Measurements from ENCODE around the gene MKLN1. TPM values are rescaled to one million over a fixed set of nuclear protein-coding genes. Genes with fewer than 3 reads are reported as not detected.

The MKLN1 gene
- total and polyA plus RNA-seq, 2 donors from 2014 or later, result 24.4 to 77.0 TPM

- no peak for FAIRE-seq
- TF ChIP-seq, protein P1, sequence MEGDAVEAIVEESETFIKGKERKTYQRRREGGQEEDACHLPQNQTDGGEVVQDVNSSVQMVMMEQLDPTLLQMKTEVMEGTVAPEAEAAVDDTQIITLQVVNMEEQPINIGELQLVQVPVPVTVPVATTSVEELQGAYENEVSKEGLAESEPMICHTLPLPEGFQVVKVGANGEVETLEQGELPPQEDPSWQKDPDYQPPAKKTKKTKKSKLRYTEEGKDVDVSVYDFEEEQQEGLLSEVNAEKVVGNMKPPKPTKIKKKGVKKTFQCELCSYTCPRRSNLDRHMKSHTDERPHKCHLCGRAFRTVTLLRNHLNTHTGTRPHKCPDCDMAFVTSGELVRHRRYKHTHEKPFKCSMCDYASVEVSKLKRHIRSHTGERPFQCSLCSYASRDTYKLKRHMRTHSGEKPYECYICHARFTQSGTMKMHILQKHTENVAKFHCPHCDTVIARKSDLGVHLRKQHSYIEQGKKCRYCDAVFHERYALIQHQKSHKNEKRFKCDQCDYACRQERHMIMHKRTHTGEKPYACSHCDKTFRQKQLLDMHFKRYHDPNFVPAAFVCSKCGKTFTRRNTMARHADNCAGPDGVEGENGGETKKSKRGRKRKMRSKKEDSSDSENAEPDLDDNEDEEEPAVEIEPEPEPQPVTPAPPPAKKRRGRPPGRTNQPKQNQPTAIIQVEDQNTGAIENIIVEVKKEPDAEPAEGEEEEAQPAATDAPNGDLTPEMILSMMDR (IDR thresholded peaks at IDR 0.05; ENCODE audit: borderline replicate concordance, extremely low read depth, insufficient read depth), result no peak
- no peaks in the 10 kb centered on the region for H3K36me3 ChIP-seq (ENCODE audit: control insufficient read depth in 2 of 3, insufficient read depth in 3 of 3, low read length in 3 of 3)
- H3K4me3 ChIP-seq (ENCODE audit: low read length in 3 of 3), result no peak overlapping the region
- intact Hi-C loops (cut with DNase I), result no loop called here
- H3K9me3 ChIP-seq (ENCODE audit: control insufficient read depth in 2 of 3, insufficient read depth in 1 of 3, low read length in 3 of 3), result peaks cover 0 to 3% (median 0%) of the 10 kb centered on the region in 3 donors
- H3K4me1 ChIP-seq (ENCODE audit: control insufficient read depth in 2 of 3, insufficient read depth in 2 of 3, low read depth in 1 of 3, low read length in 3 of 3), result peaks cover 0 to 3% (median 2%) of the 10 kb centered on the region in 3 donors
- no peaks in the 10 kb centered on the region for H3K27me3 ChIP-seq (ENCODE audit: control insufficient read depth, insufficient read depth, low read length)
- H3K9ac ChIP-seq (ENCODE audit: low read length in 3 of 3), result no peak overlapping the region
- no peak for DNase-seq
- H3K27ac ChIP-seq (ENCODE audit: low read depth in 2 of 2, low read length in 2 of 2), result no peak overlapping the region
These were observed 20.0 kb upstream of the MKLN1 start for GRCh38 chr7:131307627-131308026.

DNA sequence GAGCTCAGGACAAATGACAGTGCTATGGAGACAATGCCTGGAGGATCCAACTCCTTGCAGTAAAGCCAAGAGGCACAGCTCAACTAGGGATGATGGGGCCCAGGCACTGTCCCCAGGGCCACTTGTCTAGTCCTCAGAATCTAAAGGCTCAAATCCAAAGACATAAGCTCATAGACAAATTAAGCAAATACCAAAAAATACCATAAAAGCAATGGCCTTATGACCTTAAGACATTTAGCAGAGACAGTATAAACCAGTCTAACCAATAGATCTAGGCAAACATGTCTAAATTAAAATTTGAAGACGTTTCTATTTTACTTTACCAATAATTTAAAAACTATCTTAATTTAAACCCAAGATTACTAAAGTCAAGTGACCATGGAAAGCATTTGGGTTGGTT, 14.8 kb upstream of the MKLN1 start:
- intact Hi-C loops (cut with DNase I), result no loop called here
- Histone ChIP-seq H3K9me3 (ENCODE audit: control insufficient read depth in 2 of 3, insufficient read depth in 1 of 3, low read length in 3 of 3) (no peaks in the 10 kb centered on the region), H3K27me3 (ENCODE audit: control insufficient read depth, insufficient read depth, low read length) (no peaks in the 10 kb centered on the region), H3K9ac (ENCODE audit: low read length in 3 of 3) (no peak overlapping the region), H3K4me1 (ENCODE audit: control insufficient read depth in 2 of 3, insufficient read depth in 2 of 3, low read depth in 1 of 3, low read length in 3 of 3) (no peaks in the 10 kb centered on the region), H3K4me3 (ENCODE audit: low read length in 3 of 3) (no peak overlapping the region), H3K36me3 (ENCODE audit: control insufficient read depth in 2 of 3, insufficient read depth in 3 of 3, low read length in 3 of 3) (no peaks in the 10 kb centered on the region), H3K27ac (ENCODE audit: low read depth in 2 of 2, low read length in 2 of 2) (no peak overlapping the region)
- FAIRE-seq, result no peak
- TF ChIP-seq, protein P1 (IDR thresholded peaks at IDR 0.05; ENCODE audit: borderline replicate concordance, extremely low read depth, insufficient read depth), result no peak
- DNase-seq, result no peak

DNA sequence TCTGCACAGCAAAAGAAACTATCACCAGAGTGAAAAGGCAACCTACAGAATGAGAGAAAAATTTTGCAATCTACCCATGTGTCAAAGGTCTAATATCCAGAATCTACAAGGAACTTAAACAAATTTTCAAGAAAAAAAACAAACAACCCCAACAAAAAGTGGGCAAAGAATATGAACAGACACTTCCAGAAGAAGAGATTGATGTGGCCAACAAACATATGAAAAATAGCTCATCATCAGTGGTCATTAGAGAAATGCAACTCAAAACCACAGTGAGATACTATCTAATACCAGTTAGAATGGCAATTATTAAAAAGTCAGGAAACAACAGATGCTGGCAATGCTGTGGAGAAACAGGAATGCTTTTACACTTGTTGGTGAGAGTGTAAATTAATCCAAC, 7.1 kb upstream of the MKLN1 start:
- H3K9ac ChIP-seq (ENCODE audit: low read length in 3 of 3), result no peak overlapping the region
- H3K27ac ChIP-seq (ENCODE audit: low read depth in 2 of 2, low read length in 2 of 2), result no peak overlapping the region
- peaks cover 0 to 4% (median 0%) of the 10 kb centered on the region in 3 donors for H3K36me3 ChIP-seq (ENCODE audit: control insufficient read depth in 2 of 3, insufficient read depth in 3 of 3, low read length in 3 of 3)
- intact Hi-C loops (cut with DNase I), result no loop called here
- FAIRE-seq (no peak), DNase-seq (no peak)
- peaks cover 0 to 8% (median 0%) of the 10 kb centered on the region in 3 donors for H3K4me1 ChIP-seq (ENCODE audit: control insufficient read depth in 2 of 3, insufficient read depth in 2 of 3, low read depth in 1 of 3, low read length in 3 of 3)
- H3K4me3 ChIP-seq (ENCODE audit: low read length in 3 of 3), result no peak overlapping the region
- no peaks in the 10 kb centered on the region for H3K9me3 ChIP-seq (ENCODE audit: control insufficient read depth in 2 of 3, insufficient read depth in 1 of 3, low read length in 3 of 3)
- H3K27me3 ChIP-seq (ENCODE audit: control insufficient read depth, insufficient read depth, low read length), result no peaks in the 10 kb centered on the region
- TF ChIP-seq, protein P1 (IDR thresholded peaks at IDR 0.05; ENCODE audit: borderline replicate concordance, extremely low read depth, insufficient read depth), result no peak

DNA sequence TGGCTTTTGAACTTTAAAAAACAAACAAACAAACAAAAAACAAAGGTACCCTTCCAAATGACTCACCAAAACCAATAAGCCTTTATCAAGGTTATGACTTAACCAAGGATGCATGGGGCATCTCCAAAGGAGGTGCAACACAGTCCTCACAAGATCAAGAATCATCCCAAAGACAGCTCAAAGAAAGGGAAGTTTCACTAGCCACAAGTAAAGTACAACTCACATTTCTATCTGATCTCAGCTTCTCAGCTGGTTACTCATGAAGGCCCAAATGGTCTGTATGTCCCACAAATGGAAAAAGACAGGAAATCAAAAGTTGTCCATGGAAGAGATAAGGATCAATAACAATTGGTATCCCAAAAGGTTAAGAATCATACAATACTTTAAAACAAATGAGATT, 6.0 kb upstream of the MKLN1 start:
- Histone ChIP-seq H3K9ac (ENCODE audit: low read length in 3 of 3) (no peak overlapping the region), H3K9me3 (ENCODE audit: control insufficient read depth in 2 of 3, insufficient read depth in 1 of 3, low read length in 3 of 3) (no peaks in the 10 kb centered on the region), H3K27me3 (ENCODE audit: control insufficient read depth, insufficient read depth, low read length) (no peaks in the 10 kb centered on the region), H3K4me1 (ENCODE audit: control insufficient read depth in 2 of 3, insufficient read depth in 2 of 3, low read depth in 1 of 3, low read length in 3 of 3) (peaks cover 0 to 12% (median 3%) of the 10 kb centered on the region in 3 donors), H3K27ac (ENCODE audit: low read depth in 2 of 2, low read length in 2 of 2) (no peak overlapping the region), H3K4me3 (ENCODE audit: low read length in 3 of 3) (no peak overlapping the region), H3K36me3 (ENCODE audit: control insufficient read depth in 2 of 3, insufficient read depth in 3 of 3, low read length in 3 of 3) (peaks cover 0 to 4% (median 0%) of the 10 kb centered on the region in 3 donors)
- no peak for FAIRE-seq
- no peak for DNase-seq
- TF ChIP-seq, protein P1 (IDR thresholded peaks at IDR 0.05; ENCODE audit: borderline replicate concordance, extremely low read depth, insufficient read depth), result no peak
- intact Hi-C loops (cut with DNase I), result no loop called here
